BLaER1 treated with 17β-estradiol and CSF1 and Interleukin-3, amounts not matched to agents 10 nM and 100 nM (cell line): ENCODE results near the gene UBR3.

ENCODE experiments used
- H3K27ac ChIP-seq, 11 experiments: shearing (Covaris generic); formaldehyde crosslinking; 2 replicates each; pipeline ENCODE4 v1.8.1; 2022
- H3K27me3 ChIP-seq, 11 experiments: shearing (Covaris generic); formaldehyde crosslinking; 2 replicates each; pipeline ENCODE4 v1.8.1; 2022
- H3K36me3 ChIP-seq, 11 experiments: shearing (Covaris generic); formaldehyde crosslinking; 2 replicates each; pipeline ENCODE4 v1.8.1; 2022
- H3K4me1 ChIP-seq, 10 experiments: shearing (Covaris generic); formaldehyde crosslinking; 2 replicates each; pipeline ENCODE4 v1.8.1; 2022
- H3K4me2 ChIP-seq, 11 experiments: shearing (Covaris generic); formaldehyde crosslinking; 2 replicates each; pipeline ENCODE4 v1.8.1; 2022
- H3K4me3 ChIP-seq, 10 experiments: shearing (Covaris generic); formaldehyde crosslinking; 2 replicates each; pipeline ENCODE4 v1.8.1; 2022
- H3K9ac ChIP-seq, 11 experiments: shearing (Covaris generic); formaldehyde crosslinking; 2 replicates each; pipeline ENCODE4 v1.8.1; 2022
- H3K9me3 ChIP-seq, 11 experiments: shearing (Covaris generic); formaldehyde crosslinking; replicated peaks in 1 of 11; 2 replicates each; pipeline ENCODE4 v1.8.1; 2022
- H4K20me1 ChIP-seq, 11 experiments: shearing (Covaris generic); formaldehyde crosslinking; 2 replicates each; pipeline ENCODE4 v1.8.1; 2022
- Cebpa-rat ChIP-seq, 11 experiments: shearing (Covaris generic); IDR thresholded peaks; 2 replicates each; pipeline ENCODE4 v1.8.1; 2022

Gene UBR3

GRCh38 chr2:170006587-170007325 is 179.5 kb downstream of the UBR3 start:
- no peak for TF ChIP-seq Cebpa-rat (IDR thresholded peaks at IDR 0.05)
- H3K4me1 ChIP-seq, result no peaks in the 10 kb centered on the region
- no peak overlapping the region for H3K9ac ChIP-seq
- peaks cover 31 to 85% (median 55%) of the 10 kb centered on the region in 11 experiments for H3K36me3 ChIP-seq
- H3K27ac ChIP-seq, result no peak overlapping the region
- H3K9me3 ChIP-seq, result no peaks in the 10 kb centered on the region
- H3K4me3 ChIP-seq, result no peak overlapping the region
- H3K27me3 ChIP-seq, result no peaks in the 10 kb centered on the region
- H3K4me2 ChIP-seq, result no peak overlapping the region
- peaks cover 0 to 4% (median 0%) of the 10 kb centered on the region in 11 experiments; a peak in 1 of 22 replicates for H4K20me1 ChIP-seq

DNA sequence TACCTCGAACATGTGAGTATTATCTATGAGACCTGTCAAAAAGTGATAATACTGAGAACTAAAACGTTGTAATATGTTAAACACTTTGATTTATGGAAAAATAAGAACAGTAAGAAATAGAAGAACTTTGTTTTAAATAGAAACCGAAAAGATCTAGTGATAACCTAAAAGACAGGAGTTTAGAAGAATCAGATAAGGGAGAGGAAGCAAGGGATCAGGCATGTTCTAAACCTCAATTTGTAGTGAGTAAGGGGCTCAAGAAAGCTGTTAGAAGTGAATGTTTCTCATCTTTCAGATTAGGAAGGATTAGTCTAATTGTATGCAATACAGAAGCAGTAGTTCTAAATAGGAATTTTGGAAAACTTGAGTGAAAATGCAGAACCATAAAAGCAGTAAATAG is 182.0 kb downstream of the UBR3 start:
- H3K9ac ChIP-seq, result no peak overlapping the region
- H3K36me3 ChIP-seq, result peaks cover 7 to 75% (median 30%) of the 10 kb centered on the region in 11 experiments; a peak in 20 of 22 replicates
- no peaks in the 10 kb centered on the region for H3K9me3 ChIP-seq
- TF ChIP-seq Cebpa-rat (IDR thresholded peaks at IDR 0.05), result no peak
- peaks cover 0 to 4% (median 0%) of the 10 kb centered on the region in 11 experiments; a peak in 1 of 22 replicates for H4K20me1 ChIP-seq
- no peak overlapping the region for H3K4me3 ChIP-seq
- no peaks in the 10 kb centered on the region for H3K27me3 ChIP-seq
- no peak overlapping the region for H3K4me2 ChIP-seq
- H3K27ac ChIP-seq, result no peak overlapping the region
- H3K4me1 ChIP-seq, result no peaks in the 10 kb centered on the region

DNA sequence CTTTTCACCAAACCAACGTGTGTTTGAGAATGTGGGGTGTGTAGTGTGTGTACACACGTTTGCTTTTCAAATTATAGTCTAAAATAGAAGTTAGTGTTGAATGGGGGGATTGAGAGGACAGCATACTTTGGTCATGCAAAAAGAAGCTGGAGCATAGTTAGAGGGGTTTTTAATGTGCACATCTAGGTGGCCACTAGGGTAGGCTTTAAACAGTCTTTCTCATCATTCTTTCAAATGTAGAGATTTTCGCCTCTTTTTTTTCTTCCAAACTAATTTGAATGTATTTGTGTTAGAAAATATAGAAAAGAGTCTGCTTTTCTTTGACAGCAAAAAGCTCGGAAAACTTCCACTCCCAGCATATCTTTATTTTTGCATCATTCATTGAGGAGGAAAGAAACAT is 185.5 kb downstream of the UBR3 start:
- no peak overlapping the region for H3K9ac ChIP-seq
- H3K27me3 ChIP-seq, result no peaks in the 10 kb centered on the region
- H3K27ac ChIP-seq, result no peak overlapping the region
- TF ChIP-seq Cebpa-rat (IDR thresholded peaks at IDR 0.05), result no peak
- no peaks in the 10 kb centered on the region for H3K4me1 ChIP-seq
- no peaks in the 10 kb centered on the region for H4K20me1 ChIP-seq
- no peak overlapping the region for H3K4me3 ChIP-seq
- H3K9me3 ChIP-seq, result no peaks in the 10 kb centered on the region
- H3K4me2 ChIP-seq, result no peak overlapping the region
- H3K36me3 ChIP-seq, result peaks cover 0 to 47% (median 13%) of the 10 kb centered on the region in 11 experiments; a peak in 16 of 22 replicates

DNA sequence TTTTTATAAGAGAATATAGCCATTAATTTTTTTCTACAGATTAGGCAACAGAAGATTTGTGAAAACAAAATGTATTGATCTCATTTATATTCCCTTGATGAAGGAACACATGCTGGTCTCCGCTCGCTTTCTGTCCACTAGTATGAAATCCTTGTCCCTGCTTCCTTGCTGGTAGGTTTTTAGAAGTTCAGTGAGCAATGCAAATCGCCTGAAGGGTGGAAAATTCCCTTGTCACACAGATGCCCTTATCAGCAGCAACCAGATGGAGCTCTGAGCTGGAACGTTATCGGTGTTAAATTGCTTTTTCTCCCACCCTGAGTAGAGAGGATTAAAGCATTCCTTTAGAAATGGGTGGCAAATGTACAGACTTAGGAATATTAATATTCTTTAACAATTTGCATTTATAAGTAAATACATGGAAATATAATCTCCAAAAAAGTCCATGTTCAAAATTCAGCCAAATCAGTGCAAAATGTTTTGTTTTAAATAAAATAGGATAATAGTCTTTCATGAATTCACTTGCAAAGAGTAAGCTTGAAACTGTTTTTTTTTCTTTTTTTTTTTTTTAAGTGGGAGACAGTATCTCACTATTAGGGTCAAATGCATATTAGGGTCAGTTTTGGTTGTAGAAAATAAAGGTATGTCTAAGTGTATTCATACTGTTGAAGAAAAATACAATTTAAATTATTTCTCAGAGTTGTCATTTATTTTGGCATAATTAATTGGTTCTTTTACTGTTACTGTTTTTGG is 186.7 kb downstream of the UBR3 start:
- no peak for TF ChIP-seq Cebpa-rat (IDR thresholded peaks at IDR 0.05)
- Histone ChIP-seq H4K20me1 (no peaks in the 10 kb centered on the region), H3K27ac (no peak overlapping the region), H3K9me3 (no peaks in the 10 kb centered on the region), H3K9ac (no peak overlapping the region), H3K4me3 (no peak overlapping the region), H3K27me3 (no peaks in the 10 kb centered on the region), H3K4me1 (no peaks in the 10 kb centered on the region), H3K4me2 (no peak overlapping the region), H3K36me3 (peaks cover 0 to 53% (median 14%) of the 10 kb centered on the region in 11 experiments; a peak in 16 of 22 replicates)

DNA sequence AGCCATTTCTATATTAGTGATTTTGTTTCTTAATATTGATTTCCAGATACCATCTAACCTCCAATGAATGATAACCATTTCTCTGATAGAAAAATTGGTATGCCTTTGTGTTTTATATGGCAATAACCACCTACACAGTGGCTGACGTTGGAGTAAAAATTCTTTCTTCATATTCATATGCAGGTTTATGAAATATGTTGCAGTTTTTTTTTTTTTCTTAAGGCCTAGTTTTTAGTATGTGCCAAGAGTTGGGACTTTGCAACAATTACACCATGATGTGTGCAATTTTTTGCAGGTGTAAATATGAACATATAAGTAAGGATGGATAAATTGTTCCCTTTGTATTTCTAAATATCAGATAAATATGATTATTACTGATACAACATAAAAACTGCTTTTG is 187.5 kb downstream of the UBR3 start:
- Histone ChIP-seq H3K4me1 (no peaks in the 10 kb centered on the region), H3K4me3 (no peak overlapping the region), H4K20me1 (no peaks in the 10 kb centered on the region), H3K4me2 (no peak overlapping the region), H3K27ac (no peak overlapping the region), H3K36me3 (peaks cover 0 to 54% (median 17%) of the 10 kb centered on the region in 11 experiments; a peak in 16 of 22 replicates), H3K9me3 (no peaks in the 10 kb centered on the region), H3K9ac (no peak overlapping the region), H3K27me3 (no peaks in the 10 kb centered on the region)
- no peak for TF ChIP-seq Cebpa-rat (IDR thresholded peaks at IDR 0.05)

DNA sequence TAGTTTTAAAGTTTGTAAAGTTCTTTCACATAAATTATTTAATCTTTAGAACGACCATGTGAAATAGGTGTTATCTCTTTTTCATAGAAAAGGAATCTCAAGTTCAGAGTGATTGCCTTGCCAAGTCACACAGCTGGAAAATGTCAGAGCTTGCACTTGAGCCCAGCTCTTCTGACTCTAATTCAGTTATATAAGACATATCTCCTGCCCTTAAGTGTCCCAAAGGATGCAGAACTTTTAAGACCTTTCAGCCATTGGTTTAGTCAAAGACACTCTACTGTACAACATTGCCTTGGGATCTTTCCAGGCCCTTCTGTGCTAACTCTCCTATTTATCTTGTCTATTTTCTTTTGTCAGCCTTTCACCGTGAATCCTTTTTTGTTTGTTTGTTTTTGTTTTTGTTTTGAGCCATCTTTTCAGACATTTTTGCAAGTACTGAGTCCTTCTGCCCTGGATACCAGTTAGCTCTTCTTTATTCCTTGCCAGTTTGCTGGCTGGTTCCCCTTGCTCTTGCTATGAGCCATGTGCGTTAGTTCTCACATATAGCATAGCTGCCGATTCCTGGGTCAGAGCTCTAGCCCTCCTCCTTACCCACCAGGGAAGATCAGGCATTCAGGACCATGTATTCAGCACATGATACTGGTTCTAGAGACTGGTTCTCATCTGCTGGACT is 190.7 kb downstream of the UBR3 start:
- Histone ChIP-seq H3K27ac (no peak overlapping the region), H3K9ac (no peak overlapping the region), H3K27me3 (no peaks in the 10 kb centered on the region), H3K4me1 (no peaks in the 10 kb centered on the region), H4K20me1 (no peaks in the 10 kb centered on the region), H3K9me3 (no peaks in the 10 kb centered on the region), H3K4me3 (no peak overlapping the region), H3K36me3 (peaks cover 4 to 57% (median 15%) of the 10 kb centered on the region in 11 experiments; a peak in 16 of 22 replicates), H3K4me2 (no peak overlapping the region)
- TF ChIP-seq Cebpa-rat (IDR thresholded peaks at IDR 0.05), result no peak

DNA sequence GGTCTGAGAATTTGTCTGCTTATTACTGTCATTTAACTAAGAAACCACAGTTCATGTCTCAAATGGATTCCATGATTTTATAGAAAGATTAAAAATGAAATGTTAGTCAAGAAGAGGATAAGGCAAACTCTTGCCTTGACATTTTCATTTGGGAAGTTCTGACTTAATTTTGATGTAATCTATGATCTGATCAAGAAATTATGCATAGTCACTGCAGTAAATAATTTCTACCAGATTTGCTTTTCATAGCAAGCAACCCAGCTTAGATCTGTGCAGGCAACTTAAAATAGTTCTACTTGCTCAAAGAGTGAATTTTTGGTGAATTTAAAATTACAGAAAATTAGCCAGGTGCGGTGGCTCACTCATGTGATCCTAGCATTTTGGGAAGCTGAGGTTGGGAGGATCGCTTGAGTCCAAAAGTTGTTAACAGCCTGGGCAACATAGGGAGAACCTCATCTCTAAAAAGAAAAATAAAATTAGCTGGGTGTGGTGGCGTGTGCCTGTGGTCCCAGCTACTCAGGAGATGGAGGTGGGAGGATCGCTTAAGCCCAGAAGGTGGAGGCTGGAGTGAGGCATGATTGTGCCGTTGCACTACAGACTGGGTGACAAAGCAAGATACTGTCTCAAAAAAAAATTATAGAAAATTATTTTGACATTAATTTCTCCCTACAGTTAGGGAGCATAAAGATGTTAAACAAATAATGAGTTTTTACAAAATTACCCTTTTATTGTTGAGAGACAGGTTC is 192.0 kb downstream of the UBR3 start:
- H3K4me1 ChIP-seq, result no peaks in the 10 kb centered on the region
- no peaks in the 10 kb centered on the region for H4K20me1 ChIP-seq
- H3K4me2 ChIP-seq, result no peak overlapping the region
- H3K27me3 ChIP-seq, result no peaks in the 10 kb centered on the region
- H3K9me3 ChIP-seq, result no peaks in the 10 kb centered on the region
- TF ChIP-seq Cebpa-rat (IDR thresholded peaks at IDR 0.05), result no peak
- no peak overlapping the region for H3K27ac ChIP-seq
- no peak overlapping the region for H3K9ac ChIP-seq
- no peak overlapping the region for H3K4me3 ChIP-seq
- peaks cover 4 to 56% (median 22%) of the 10 kb centered on the region in 11 experiments; a peak in 18 of 22 replicates for H3K36me3 ChIP-seq

GRCh38 chr2:170020777-170021176 is 193.5 kb downstream of the UBR3 start:
- Histone ChIP-seq H3K9me3 (no peaks in the 10 kb centered on the region), H3K36me3 (peaks cover 4 to 50% (median 17%) of the 10 kb centered on the region in 11 experiments; a peak in 18 of 22 replicates), H3K27me3 (no peaks in the 10 kb centered on the region), H3K4me3 (no peak overlapping the region), H4K20me1 (no peaks in the 10 kb centered on the region), H3K9ac (no peak overlapping the region), H3K4me2 (no peak overlapping the region), H3K27ac (no peak overlapping the region), H3K4me1 (peaks cover 0 to 5% (median 0%) of the 10 kb centered on the region in 10 experiments; a peak in 2 of 20 replicates)
- TF ChIP-seq Cebpa-rat (IDR thresholded peaks at IDR 0.05), result no peak
